BE2C (cell line): Measurements from ENCODE around the gene BACH2.

ENCODE experiments used
- DNase-seq: peaks from one replicate; pipeline ENCODE4 v3.0.0-alpha.2; 2020
- H3K27me3 ChIP-seq: fragments of 250-450 bp; sonication (Bioruptor Pico); 2 replicates; pipeline ENCODE4 v1.5.1; 2020; ENCODE audit warnings: mild to moderate bottlenecking
- H3K36me3 ChIP-seq: fragments of 250-450 bp; sonication (Bioruptor Pico); 2 replicates; pipeline ENCODE4 v1.5.1; 2020; ENCODE audit warnings: mild to moderate bottlenecking
- H3K4me1 ChIP-seq: fragments of 250-450 bp; sonication (Bioruptor Pico); 2 replicates; pipeline ENCODE4 v1.5.1; 2020
- H3K4me3 ChIP-seq: 2 replicates; pipeline ENCODE4 v1.5.1; 2011; ENCODE audit warnings: low read depth, low read length
- H3K9me3 ChIP-seq: fragments of 250-450 bp; sonication (Bioruptor Pico); 2 replicates; pipeline ENCODE4 v1.5.1; 2020
- TF ChIP-seq, protein P1 (sequence below): IDR thresholded peaks from 2 replicates; pipeline ENCODE4 v1.5.1; 2012; ENCODE audit warnings: mild to moderate bottlenecking, low read depth, low read length

Gene BACH2

DNA sequence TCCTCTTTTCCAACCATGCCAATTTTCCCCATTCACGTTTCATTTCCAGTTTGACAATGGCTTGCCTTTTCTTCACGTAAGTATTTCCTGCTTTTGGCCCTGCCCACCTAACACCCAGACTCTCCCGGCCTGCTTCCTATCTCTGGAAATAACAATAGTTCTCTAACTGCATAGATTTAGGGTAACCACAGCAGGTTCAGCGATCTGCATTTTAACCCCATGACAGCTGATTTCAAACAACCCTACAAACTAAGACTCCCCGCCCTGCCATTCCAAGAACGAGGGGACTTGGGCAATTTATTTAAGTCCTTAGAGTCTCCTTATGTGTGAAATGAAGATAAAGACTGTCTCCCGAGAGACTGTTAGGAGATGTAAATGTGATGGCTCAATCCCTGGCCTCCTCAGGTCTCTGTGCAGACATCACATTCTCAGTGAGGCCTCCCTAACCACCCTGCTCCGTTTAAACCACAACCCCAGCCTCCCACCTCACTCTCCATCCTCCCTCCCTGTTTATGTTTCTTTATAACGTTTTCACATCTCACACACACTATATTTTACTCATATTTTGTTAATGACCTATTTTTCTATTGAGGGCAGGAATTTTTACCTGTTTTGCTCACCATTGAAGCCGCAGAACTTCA, 267.5 kb downstream of the BACH2 start:
- no peaks in the 10 kb centered on the region for H3K36me3 ChIP-seq
- TF ChIP-seq, protein P1, sequence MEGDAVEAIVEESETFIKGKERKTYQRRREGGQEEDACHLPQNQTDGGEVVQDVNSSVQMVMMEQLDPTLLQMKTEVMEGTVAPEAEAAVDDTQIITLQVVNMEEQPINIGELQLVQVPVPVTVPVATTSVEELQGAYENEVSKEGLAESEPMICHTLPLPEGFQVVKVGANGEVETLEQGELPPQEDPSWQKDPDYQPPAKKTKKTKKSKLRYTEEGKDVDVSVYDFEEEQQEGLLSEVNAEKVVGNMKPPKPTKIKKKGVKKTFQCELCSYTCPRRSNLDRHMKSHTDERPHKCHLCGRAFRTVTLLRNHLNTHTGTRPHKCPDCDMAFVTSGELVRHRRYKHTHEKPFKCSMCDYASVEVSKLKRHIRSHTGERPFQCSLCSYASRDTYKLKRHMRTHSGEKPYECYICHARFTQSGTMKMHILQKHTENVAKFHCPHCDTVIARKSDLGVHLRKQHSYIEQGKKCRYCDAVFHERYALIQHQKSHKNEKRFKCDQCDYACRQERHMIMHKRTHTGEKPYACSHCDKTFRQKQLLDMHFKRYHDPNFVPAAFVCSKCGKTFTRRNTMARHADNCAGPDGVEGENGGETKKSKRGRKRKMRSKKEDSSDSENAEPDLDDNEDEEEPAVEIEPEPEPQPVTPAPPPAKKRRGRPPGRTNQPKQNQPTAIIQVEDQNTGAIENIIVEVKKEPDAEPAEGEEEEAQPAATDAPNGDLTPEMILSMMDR, result no peak

DNA sequence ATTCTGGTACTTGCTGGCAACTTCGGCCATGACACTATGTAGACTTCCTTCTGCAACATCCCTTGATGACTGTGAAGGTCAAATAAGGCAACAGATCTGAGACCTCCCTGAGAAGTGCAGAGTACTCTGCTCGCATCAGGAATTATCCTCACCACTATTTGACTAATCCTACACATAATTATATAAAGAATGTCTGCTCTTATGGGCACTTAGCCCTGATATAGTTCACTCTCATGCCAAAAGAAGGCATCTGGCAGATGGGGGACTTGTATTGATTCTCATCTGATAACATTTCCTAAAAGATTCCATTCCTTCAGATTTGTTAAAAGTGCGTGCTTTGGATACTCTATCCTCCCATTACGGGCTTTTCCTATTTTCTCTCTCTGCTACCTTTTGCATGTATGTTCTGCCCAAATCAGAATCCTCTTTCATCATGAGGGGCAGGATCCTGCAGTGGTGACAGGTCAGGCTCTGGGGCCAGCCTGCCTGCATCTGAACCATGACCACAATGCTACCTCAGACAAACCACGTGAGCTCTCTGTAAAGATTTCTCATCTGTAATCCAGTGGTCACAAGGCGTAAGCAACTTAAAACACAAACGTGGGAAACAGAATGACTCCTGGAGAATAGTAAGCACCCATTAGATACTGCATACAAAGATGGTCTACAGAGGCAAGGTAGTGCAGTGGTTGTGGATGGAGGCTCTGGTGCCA, 268.4 kb downstream of the BACH2 start:
- TF ChIP-seq, protein P1, result no peak
- Histone ChIP-seq H3K4me1 (peaks cover 14% of the 10 kb centered on the region), H3K27me3 (no peaks in the 10 kb centered on the region), H3K4me3 (no peak overlapping the region), H3K9me3 (no peaks in the 10 kb centered on the region), H3K36me3 (no peaks in the 10 kb centered on the region)
- DNase-seq, result no peak

More for the DNA sequence above, 267.5 kb downstream of the BACH2 start:
- Histone ChIP-seq H3K27me3 (no peaks in the 10 kb centered on the region), H3K4me3 (no peak overlapping the region), H3K9me3 (no peaks in the 10 kb centered on the region), H3K4me1 (peaks cover 14% of the 10 kb centered on the region)
- no peak for DNase-seq

DNA sequence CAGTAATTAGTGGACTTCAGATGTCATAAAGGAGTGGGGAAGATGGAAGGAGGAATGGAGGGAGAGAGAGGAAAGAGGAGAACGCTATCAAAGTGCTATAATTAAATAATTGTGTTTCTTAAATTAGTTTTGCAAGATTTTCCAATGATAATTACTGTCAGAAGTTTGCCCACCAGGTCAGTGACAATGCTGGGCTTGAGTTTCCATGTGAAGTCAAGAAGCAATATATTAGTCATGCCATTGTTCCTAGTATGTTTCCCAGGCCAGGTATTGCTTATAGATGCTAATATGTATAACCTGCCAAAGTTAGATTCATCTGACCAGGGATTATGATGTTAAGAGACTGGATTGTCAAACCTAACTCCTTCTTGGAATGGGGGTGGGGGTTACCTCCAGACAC, 270.4 kb downstream of the BACH2 start:
- H3K9me3 ChIP-seq, result no peaks in the 10 kb centered on the region
- no peak overlapping the region for H3K4me3 ChIP-seq
- no peaks in the 10 kb centered on the region for H3K36me3 ChIP-seq
- no peak for DNase-seq
- peaks cover 14% of the 10 kb centered on the region for H3K4me1 ChIP-seq
- H3K27me3 ChIP-seq, result no peaks in the 10 kb centered on the region
- TF ChIP-seq, protein P1, result no peak

DNA sequence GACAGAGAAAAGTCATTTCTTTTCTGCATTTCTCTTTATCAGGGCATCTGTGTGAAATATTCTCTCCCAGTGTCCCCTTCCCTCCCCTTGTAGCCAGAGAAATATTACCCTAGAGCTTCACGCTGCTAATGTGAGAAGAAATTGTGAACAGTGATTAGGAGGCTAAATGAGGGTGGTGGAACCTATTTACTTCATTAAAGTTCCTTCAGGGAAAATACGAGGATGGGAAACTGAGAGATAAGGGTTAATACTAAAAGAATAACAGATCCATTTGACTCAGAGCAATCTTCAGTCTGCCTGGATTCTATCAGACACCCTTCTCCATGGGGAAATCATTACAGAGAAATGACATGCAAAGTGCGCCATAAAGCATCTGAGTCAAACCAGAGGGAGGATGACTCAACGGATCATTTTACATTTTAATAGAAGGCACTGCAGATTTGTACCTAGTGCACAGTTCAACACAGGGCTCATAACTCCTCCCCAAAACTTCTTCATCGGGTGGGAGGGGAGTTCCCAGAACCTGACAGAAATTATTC, 271.1 kb downstream of the BACH2 start:
- TF ChIP-seq, protein P1, result no peak
- Histone ChIP-seq H3K27me3 (no peaks in the 10 kb centered on the region), H3K36me3 (no peaks in the 10 kb centered on the region), H3K4me1 (peaks cover 14% of the 10 kb centered on the region), H3K9me3 (no peaks in the 10 kb centered on the region), H3K4me3 (no peak overlapping the region)
- DNase-seq, result peak; percentile 43

DNA sequence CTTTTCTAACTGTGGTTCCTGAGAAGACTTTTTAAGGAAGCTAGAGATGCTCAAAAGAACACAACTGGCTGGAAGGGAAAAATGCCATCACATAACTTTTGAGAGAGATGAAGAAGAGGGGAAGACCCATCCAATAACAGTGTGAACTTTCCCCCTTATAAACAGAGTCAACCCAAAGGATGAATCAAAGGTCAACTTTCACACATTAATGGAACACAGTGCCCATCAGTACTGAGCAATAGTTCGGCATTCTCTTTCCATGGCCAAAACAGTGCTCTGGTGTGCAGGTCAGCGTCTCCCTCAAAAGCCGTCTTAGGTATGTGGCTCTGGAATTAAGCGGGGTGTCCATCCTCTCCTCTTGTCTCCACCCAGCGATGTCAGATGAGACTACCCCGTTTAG, 272.0 kb downstream of the BACH2 start:
- Histone ChIP-seq H3K4me3 (no peak overlapping the region), H3K27me3 (no peaks in the 10 kb centered on the region), H3K36me3 (no peaks in the 10 kb centered on the region), H3K4me1 (peaks cover 14% of the 10 kb centered on the region), H3K9me3 (no peaks in the 10 kb centered on the region)
- no peak for DNase-seq
- TF ChIP-seq, protein P1, result no peak

DNA sequence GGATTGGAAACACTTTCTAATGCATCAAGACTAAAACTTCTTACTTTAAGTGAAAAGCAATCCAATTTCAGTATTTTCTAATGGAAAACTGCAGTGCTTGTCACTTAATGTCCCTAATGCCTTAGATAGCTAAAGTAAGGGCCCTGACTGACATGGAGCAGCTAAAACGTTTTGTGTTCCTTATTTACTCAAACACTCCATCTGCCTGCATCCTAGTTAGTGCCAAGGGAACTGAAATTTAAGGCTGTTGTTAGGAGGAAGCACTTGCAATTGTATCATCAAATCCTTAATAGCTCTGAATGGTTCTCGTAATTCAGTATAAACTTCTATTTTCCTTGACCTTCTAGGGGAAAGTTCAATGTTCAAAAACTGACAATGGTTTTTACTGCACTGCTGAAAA, 274.9 kb downstream of the BACH2 start:
- H3K4me3 ChIP-seq, result no peak overlapping the region
- H3K27me3 ChIP-seq, result no peaks in the 10 kb centered on the region
- TF ChIP-seq, protein P1, result no peak
- H3K4me1 ChIP-seq, result peaks cover 14% of the 10 kb centered on the region
- DNase-seq, result no peak
- no peaks in the 10 kb centered on the region; the same call in 1 of the 2 replicates for H3K9me3 ChIP-seq
- H3K36me3 ChIP-seq, result no peaks in the 10 kb centered on the region
